Mesenchymal stem cell (in vitro differentiated cells and primary cell): ENCODE measurements around the gene ARHGAP9.

Experiments used
- small RNA-seq: library from polyadenylated mRNA; stranded (forward); fragments of <200 nt; extraction: miRNeasy Mini kit (QIAGEN cat#:217004); gene quantifications from one replicate; pipeline ENCODE3, GENCODE V24; 2013; ENCODE audit warnings: low read depth

The ARHGAP9 gene

Small RNA genes lying within 50 kb of the gene (small RNA-seq; reads per million reads assigned to genes)
- 1.2 reads per million for gene MIR616
